GM23248 (cell line): ENCODE measurements around the gene FGF4. TPM values are rescaled to one million over a fixed set of nuclear protein-coding genes. Genes with fewer than 3 reads are reported as not detected.

Experiments used
- DNase-seq: peaks from one replicate; pipeline ENCODE4 v3.0.0-alpha.2; 2015
- H2AFZ ChIP-seq: fragments of 200-600 bp; sonication (generic); 2 replicates; pipeline ENCODE4 v1.6.1; 2016; ENCODE audit warnings: antibody characterized with exemption
- H3F3A ChIP-seq: fragments of 200-600 bp; sonication (generic); 2 replicates; pipeline ENCODE4 v1.6.1; 2016; ENCODE audit warnings: mild to moderate bottlenecking, antibody characterized with exemption, mixed run types; ENCODE audit not compliant: insufficient read depth
- H3K27ac ChIP-seq: fragments of 200-600 bp; sonication (generic); 2 replicates; pipeline ENCODE4 v1.5.1; 2016; ENCODE audit warnings: mild to moderate bottlenecking
- H3K27me3 ChIP-seq: fragments of 200-600 bp; sonication (generic); replicated peaks from 2 replicates; pipeline ENCODE4 v1.6.1; 2016; ENCODE audit warnings: mild to moderate bottlenecking; ENCODE audit not compliant: insufficient read depth
- H3K36me3 ChIP-seq: fragments of 200-600 bp; sonication (generic); 2 replicates; pipeline ENCODE4 v1.6.1; 2016; ENCODE audit warnings: low read depth, mild to moderate bottlenecking
- H3K4me1 ChIP-seq: fragments of 200-600 bp; sonication (generic); 2 replicates; pipeline ENCODE4 v1.6.1; 2016; ENCODE audit warnings: mild to moderate bottlenecking; ENCODE audit not compliant: insufficient read depth
- H3K4me2 ChIP-seq: fragments of 200-600 bp; sonication (generic); one replicate; pipeline ENCODE4 v1.6.1; 2016; ENCODE audit warnings: mild to moderate bottlenecking; ENCODE audit not compliant: unreplicated experiment
- H3K4me3 ChIP-seq: fragments of 200-600 bp; sonication (generic); 2 replicates; pipeline ENCODE4 v1.5.1; 2016; ENCODE audit warnings: mild to moderate bottlenecking
- H3K79me2 ChIP-seq: fragments of 200-600 bp; sonication (generic); 2 replicates; pipeline ENCODE4 v1.6.1; 2016; ENCODE audit warnings: mild to moderate bottlenecking; ENCODE audit not compliant: insufficient read depth
- H3K9ac ChIP-seq: fragments of 200-600 bp; sonication (generic); 2 replicates; pipeline ENCODE4 v1.6.1; 2016; ENCODE audit warnings: mild to moderate bottlenecking
- H3K9me2 ChIP-seq: fragments of 200-600 bp; sonication (generic); 2 replicates; pipeline ENCODE4 v1.6.1; 2016; ENCODE audit warnings: mixed run types, mild to moderate bottlenecking, moderate library complexity; ENCODE audit not compliant: insufficient read depth
- H3K9me3 ChIP-seq: fragments of 200-600 bp; sonication (generic); one replicate; pipeline ENCODE4 v1.6.1; 2017; ENCODE audit warnings: low read depth
- H4K20me1 ChIP-seq: fragments of 200-600 bp; sonication (generic); 2 replicates; pipeline ENCODE4 v1.6.0; 2016; ENCODE audit not compliant: insufficient read depth
- EZH2 ChIP-seq: fragments of 200-600 bp; sonication (generic); IDR thresholded peaks from 2 replicates; pipeline ENCODE4 v1.6.1; 2018; ENCODE audit warnings: antibody characterized with exemption, mild to moderate bottlenecking; ENCODE audit not compliant: insufficient read depth, poor library complexity, severe bottlenecking
- EZH2phosphoT487 ChIP-seq: fragments of 200-600 bp; sonication (generic); IDR thresholded peaks from 2 replicates; pipeline ENCODE4 v1.6.1; 2018; ENCODE audit warnings: antibody characterized with exemption, moderate library complexity, mild to moderate bottlenecking, low read depth; ENCODE audit not compliant: insufficient read depth
- WGBS, 2 experiments: methylation state at CpG; one replicate each; pipeline ENCODE4 v1.1.6; 2015 to 2017; ENCODE audit warnings: low lambda C conversion rate in 2 of 2, low coverage in 1 of 2; ENCODE audit errors: missing lambda C conversion rate in 2 of 2; 5-methylcytosine and 5-hydroxymethylcytosine counted together
- in situ Hi-C: fragments of 300-500 bp; cut with MboI; formaldehyde crosslinking; loops from 2 replicates; pipeline ENCODE4 v1.15.0; 2020
- polyA plus RNA-seq: library from polyadenylated mRNA; unstranded; fragments of >200 nt; fragmentation: Nextera tagmentation; extraction: Ambion mirVana; gene quantifications from 2 replicates; pipeline ENCODE4 v1.2.1, GENCODE V29; 2016
- total RNA-seq: library from RNA; depleted of rRNA; stranded (reverse); fragments of >200 nt; shearing (Covaris generic); gene quantifications from 2 replicates; pipeline ENCODE4 v1.2.3, GENCODE V29; 2014

Gene FGF4
- total and polyA plus RNA-seq, 2 experiments from 2014 or later = not detected

GRCh38 chr11:69748637-69749036 lies 26.5 kb downstream of the FGF4 start:
- H3K4me2 ChIP-seq = no peak overlapping the region
- H3K79me2 ChIP-seq = no peaks in the 10 kb centered on the region
- no peak overlapping the region for H3K9ac ChIP-seq
- no peaks in the 10 kb centered on the region for H3K36me3 ChIP-seq
- no peaks in the 10 kb centered on the region for H3K4me1 ChIP-seq
- in situ Hi-C loops = no loop called here
- no peak overlapping the region for H3K4me3 ChIP-seq
- no peak for TF ChIP-seq EZH2
- TF ChIP-seq EZH2phosphoT487 = no peak
- no peaks in the 10 kb centered on the region for H3K9me3 ChIP-seq
- H3K27me3 ChIP-seq = peaks cover 15% of the 10 kb centered on the region
- no peak overlapping the region for H2AFZ ChIP-seq
- DNase-seq = no peak
- WGBS, 2 experiments = 58 to 63% methylated on average over 9 to 11 of the region's 11 CpGs
- H3F3A ChIP-seq = no peaks in the 10 kb centered on the region
- no peaks in the 10 kb centered on the region for H4K20me1 ChIP-seq
- no peaks in the 10 kb centered on the region for H3K9me2 ChIP-seq
- H3K27ac ChIP-seq = no peak overlapping the region

GRCh38 chr11:69746752-69747742 lies 28.1 kb downstream of the FGF4 start:
- H4K20me1 ChIP-seq = no peaks in the 10 kb centered on the region
- WGBS, 2 experiments = 64% methylated on average over 28 to 29 of the region's 29 CpGs
- no peaks in the 10 kb centered on the region for H3K9me2 ChIP-seq
- H3K4me3 ChIP-seq = no peak overlapping the region
- in situ Hi-C loops = no loop called here
- H2AFZ ChIP-seq = no peak overlapping the region
- no peaks in the 10 kb centered on the region for H3F3A ChIP-seq
- no peaks in the 10 kb centered on the region for H3K4me1 ChIP-seq
- no peak for DNase-seq
- H3K9ac ChIP-seq = no peak overlapping the region
- no peaks in the 10 kb centered on the region for H3K36me3 ChIP-seq
- no peak overlapping the region for H3K27ac ChIP-seq
- TF ChIP-seq EZH2 (no peak), EZH2phosphoT487 (no peak)
- peaks cover 18% of the 10 kb centered on the region for H3K27me3 ChIP-seq
- no peak overlapping the region for H3K4me2 ChIP-seq
- no peaks in the 10 kb centered on the region for H3K79me2 ChIP-seq
- H3K9me3 ChIP-seq = no peaks in the 10 kb centered on the region

- Histone ChIP-seq H3K4me2 (no peak overlapping the region), H3K79me2 (no peaks in the 10 kb centered on the region), H3K9ac (no peak overlapping the region), H4K20me1 (no peaks in the 10 kb centered on the region), H3K27ac (no peak overlapping the region), H3K4me1 (no peaks in the 10 kb centered on the region), H3K27me3 (peaks cover 13% of the 10 kb centered on the region), H3F3A (no peaks in the 10 kb centered on the region), H3K9me2 (no peaks in the 10 kb centered on the region), H3K4me3 (no peak overlapping the region), H3K9me3 (no peaks in the 10 kb centered on the region), H2AFZ (no peak overlapping the region), H3K36me3 (no peaks in the 10 kb centered on the region)
- TF ChIP-seq EZH2phosphoT487 (no peak), EZH2 (no peak)
- no peak for DNase-seq
- in situ Hi-C loops = no loop called here
- 31 to 33% methylated on average over 8 of the region's 8 CpGs for WGBS, 2 experiments
Observed at GRCh38 chr11:69746140-69746539, 29.0 kb downstream of the FGF4 start.

- Histone ChIP-seq H3K27ac (no peak overlapping the region), H3K4me3 (no peak overlapping the region), H3K36me3 (no peaks in the 10 kb centered on the region), H3F3A (no peaks in the 10 kb centered on the region), H3K27me3 (peaks cover 10% of the 10 kb centered on the region), H2AFZ (no peak overlapping the region), H3K9me2 (no peaks in the 10 kb centered on the region), H3K9ac (no peak overlapping the region), H3K4me2 (no peak overlapping the region), H3K9me3 (no peaks in the 10 kb centered on the region), H4K20me1 (no peaks in the 10 kb centered on the region), H3K4me1 (no peaks in the 10 kb centered on the region), H3K79me2 (no peaks in the 10 kb centered on the region)
- WGBS, 2 experiments = 54 to 59% methylated on average over 10 of the region's 10 CpGs
- in situ Hi-C loops = no loop called here
- no peak for DNase-seq
- TF ChIP-seq EZH2 = no peak
Observed at GRCh38 chr11:69745201-69745600, 29.9 kb downstream of the FGF4 start.
